Epithelial cell of prostate (primary cell): ENCODE data around the gene XXYLT1.

Experiments
- DNase-seq: peaks from one replicate; pipeline ENCODE4 v3.0.0-alpha.2; 2011; ENCODE audit warnings: low read depth, low spot score
- H3K27ac ChIP-seq: fragments of 450-650 bp; 2 replicates; pipeline ENCODE4 v1.5.1; 2017; ENCODE audit warnings: mild to moderate bottlenecking

XXYLT1 gene

DNA sequence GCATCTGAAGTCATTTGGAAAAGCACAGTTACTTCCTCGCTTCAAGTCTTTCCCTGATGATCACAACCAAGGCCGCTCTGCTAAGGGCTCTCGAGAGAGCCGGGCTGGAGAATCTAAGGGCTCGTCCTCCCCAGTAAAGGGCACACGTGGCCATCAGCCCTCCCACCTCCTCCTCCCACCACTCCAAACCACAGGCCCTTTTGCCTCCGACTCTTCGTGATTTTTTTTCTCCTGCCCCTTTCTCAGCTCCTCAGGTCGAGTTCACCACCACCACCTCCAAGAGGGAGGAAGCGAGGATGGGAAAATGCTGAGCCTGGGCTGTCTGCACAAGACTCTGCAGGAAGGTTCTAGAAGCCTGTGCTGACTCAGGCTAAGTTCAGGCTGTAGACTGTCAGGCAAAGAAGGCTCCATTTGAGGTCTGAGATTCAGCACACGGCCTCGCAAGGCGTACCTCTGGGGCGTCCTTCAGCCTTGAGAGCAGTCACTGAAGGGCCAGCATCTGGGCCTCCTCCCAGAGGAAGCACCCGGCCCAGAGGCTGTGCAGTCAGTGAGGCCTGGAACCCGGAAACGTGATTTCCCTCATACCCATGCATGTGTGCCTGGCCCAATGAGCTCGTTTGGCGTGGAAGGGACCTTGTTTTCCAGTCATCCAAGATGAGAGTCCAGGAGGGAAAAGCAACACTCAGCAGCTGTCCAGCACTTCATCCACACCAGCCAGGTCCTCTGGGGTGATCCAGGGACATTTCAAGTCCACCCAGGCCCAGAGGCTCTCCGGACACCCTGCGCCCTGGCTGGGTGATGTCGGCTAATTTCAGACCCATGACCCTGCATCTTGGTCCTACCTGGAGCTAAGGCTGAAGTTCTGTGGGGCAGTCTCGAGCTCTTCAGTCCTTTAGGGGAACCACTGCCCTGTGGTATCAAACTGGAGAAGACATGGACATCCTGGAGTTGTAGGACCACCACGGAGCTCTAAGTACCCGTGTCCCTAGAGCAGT lies 196.8 kb downstream of the XXYLT1 start:
- no peak for DNase-seq
- H3K27ac ChIP-seq, result no peak overlapping the region

DNA sequence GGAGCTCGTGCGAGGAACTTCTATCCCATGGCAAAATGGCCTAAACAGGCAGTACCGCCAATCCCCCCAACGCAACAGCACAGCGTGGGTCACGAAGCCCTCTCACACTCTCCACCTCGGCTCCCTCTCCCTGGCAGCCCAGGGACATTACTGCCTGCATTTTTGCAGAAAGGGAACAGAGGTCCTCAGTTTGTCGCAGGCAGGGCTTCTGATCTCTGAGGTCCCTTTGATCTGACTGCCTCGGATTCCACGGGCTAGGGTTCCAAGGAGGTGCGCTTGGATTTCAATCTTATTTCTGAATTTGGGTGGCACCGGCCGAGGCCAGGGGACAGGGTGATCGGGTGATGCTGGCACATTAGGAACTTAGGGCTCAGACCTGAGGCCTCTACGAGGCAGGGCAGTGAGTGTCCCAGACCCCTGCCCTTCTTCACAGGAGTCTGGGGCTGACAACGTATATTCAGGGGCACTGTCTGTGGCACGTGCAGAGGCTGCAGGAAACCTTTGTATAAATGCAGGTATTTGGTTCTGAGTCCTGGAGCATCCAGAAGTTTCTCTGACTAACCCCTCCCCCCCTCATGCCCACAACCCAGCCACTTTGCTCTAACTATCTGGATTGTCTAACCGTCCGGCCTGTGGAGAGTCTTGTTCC lies 197.9 kb downstream of the XXYLT1 start:
- no peak for DNase-seq
- H3K27ac ChIP-seq, result no peak overlapping the region

DNA sequence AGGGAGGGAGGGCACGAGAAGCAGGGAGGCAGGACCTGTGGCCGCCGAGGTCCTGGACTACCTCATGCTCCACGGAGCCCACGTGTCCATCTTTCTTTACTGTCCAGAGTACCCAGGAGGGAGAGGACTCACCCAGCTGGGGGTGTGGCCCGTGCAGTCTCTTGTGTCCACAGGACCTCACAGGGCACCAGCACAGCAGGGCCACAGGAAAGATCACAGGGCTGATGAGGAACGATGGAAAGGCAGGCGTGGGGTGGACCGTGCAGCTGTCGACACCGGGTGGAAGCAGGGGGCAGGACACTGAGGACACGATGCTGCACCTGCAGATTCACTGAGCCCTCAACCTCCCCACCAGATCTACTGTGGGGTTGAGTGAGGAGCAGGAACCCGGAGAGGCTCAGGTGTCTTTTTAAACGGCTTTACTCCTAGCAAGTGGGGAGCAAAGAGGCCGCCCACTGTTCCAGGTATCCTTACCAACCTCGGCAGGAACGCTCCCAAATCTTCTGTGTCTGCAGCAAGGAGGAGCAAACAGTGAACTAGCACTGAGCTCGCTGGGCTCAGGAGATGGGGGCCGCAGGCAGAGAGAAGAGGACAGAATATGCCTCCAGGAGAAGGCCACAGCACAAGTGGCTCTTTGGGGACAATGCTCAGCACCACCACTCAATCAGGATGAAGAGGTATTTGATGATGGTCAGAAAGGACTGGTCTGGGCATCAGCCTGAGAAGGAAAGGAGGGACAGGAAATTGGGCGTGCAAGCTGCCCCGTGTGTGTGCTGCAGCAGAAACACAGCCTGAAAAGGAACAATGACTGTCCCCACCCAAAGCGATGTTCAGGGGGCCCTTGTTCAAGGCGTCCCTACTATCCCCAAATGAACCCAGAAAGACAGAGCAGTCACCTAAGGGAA lies 198.8 kb downstream of the XXYLT1 start:
- no peak for DNase-seq
- no peak overlapping the region for H3K27ac ChIP-seq

GRCh38 chr3:195071011-195071728 lies 199.8 kb downstream of the XXYLT1 start:
- no peak for DNase-seq
- no peak overlapping the region for H3K27ac ChIP-seq

DNA sequence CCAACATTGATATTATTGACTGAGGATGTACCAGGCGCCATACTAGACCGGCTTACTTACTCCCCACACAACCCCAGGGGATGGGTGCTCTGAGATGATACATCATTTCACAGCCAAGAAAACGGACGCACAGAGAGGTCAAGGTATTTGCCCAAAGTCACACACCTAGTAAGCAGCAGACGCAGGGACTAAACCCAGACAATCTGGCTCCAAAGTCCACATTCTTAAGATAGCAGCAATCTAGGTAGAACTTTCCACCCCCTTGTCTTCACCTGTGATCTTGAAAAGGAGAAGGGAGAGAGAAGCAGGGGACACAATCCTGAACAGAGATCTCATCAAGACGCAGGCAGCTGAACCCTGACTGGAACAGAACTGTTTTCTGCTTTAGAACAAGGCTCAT lies 200.6 kb downstream of the XXYLT1 start:
- DNase-seq, result no peak
- H3K27ac ChIP-seq, result no peak overlapping the region

DNA sequence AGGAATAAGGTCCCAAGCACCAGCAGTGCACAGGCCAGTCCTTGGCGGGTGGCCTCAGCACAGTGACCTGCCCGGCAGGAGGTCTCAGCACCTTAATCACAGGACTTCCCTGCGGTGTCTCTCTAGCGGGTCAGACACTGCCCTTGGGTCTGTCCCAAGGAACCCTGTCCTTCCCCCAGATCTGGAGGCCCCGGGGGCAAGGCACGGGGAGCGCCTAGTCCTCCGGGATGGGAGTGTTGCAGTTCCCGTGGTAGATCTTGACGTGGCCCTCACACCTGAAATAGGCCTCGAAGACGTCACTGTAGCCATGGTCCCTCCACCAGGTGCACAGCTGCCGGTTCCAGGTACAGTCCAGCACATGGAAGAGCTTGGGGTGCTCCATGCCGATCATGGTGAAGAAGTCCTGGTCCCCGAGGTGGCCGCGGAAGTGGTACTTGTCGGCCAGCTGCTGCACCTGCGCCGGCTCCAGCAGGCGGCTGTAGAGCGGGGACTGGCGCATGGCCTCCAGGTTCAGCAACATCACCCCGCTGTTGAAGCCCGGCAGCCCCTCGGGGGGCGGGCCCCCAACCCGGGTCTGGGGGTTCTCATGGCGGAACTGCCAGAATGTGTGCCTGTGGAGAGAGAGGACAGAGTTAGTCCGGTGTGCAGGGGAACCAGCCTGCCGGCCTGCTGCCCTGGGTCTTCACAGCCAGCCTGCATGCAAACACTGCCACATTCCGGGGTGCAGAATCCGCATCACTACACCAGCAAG lies 201.3 kb downstream of the XXYLT1 start:
- no peak for DNase-seq
- H3K27ac ChIP-seq, result no peak overlapping the region

GRCh38 chr3:195068084-195069080 lies 202.6 kb downstream of the XXYLT1 start:
- peak; percentile 10 for DNase-seq

GRCh38 chr3:195066441-195066841 lies 204.5 kb downstream of the XXYLT1 start:
- DNase-seq, result no peak
- no peak overlapping the region for H3K27ac ChIP-seq

More at GRCh38 chr3:195068084-195069080, 202.6 kb downstream of the XXYLT1 start:
- H3K27ac ChIP-seq, result no peak overlapping the region

GRCh38 chr3:195065864-195066185 lies 205.1 kb downstream of the XXYLT1 start:
- H3K27ac ChIP-seq, result no peak overlapping the region
- DNase-seq, result no peak

DNA sequence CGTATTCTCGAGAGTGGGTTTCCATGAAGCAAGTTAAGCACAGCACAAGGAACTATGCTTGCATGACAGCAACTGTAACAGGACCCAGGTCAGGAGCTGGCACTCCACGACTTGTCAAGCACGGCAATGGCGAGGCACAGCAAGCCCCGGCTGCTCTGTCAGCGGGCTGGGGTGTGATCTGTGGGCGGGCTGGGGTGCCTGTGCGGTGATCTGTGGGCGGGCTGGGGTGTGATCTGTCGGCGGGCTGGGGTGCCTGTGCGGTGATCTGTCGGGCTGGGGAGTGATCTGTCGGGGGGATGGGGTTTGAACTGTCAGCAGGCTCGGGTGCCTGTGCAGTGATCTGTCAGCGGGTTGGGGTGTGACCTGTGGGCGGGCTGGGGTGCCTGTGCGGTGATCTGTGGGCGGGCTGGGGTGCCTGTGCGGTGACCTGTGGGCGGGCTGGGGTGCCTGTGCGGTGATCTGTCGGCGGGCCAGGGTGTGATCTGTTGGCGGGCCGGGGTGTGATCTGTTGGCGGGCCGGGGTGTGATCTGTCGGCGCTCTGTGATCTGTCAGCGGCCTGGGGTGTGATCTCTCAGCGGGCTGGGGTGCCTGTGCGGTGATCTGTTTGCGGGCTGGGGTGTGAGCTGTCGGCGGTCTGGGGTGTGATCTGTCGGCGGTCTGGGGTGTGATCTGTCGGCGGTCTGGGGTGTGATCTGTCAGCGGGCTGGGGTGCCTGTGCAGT lies 205.7 kb downstream of the XXYLT1 start:
- no peak for DNase-seq
- no peak overlapping the region for H3K27ac ChIP-seq

GRCh38 chr3:195064300-195064931 lies 206.5 kb downstream of the XXYLT1 start:
- DNase-seq, result no peak
- no peak overlapping the region for H3K27ac ChIP-seq

GRCh38 chr3:195063581-195064193 lies 207.3 kb downstream of the XXYLT1 start:
- H3K27ac ChIP-seq, result no peak overlapping the region
- no peak for DNase-seq

DNA sequence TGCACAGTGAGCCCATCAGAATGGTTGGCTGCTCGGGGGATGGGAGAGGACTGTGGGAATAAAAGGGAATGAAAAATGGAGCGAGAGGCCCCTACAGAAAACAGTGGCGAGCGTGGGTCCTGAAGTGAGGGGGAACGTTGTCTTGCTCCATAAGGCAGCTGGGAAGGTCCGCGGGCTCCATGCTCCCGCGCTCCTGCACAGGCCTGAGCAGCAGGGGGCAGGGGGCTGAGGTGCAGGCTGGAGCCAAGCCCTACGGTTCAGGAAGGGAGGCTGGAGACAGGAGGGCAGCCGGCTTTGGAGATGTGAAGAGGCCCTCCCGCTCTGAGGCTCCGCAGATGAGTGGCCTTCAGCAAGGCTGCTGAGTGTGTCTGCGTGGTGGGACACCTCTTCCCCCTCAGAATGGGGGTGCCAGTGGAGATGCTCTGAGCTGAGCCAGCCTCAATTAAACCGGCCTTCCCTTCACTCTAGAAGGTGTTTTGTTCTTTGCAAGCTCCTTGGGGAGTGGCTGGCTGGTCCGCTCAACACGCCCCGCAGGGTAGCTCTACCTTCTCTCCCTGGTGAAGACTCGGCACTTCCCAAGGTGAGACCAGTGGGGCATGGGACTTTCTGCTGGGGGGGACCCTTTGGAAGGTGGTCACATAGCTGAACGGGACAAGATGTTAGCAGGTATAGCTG lies 208.0 kb downstream of the XXYLT1 start:
- H3K27ac ChIP-seq, result no peak overlapping the region
- no peak for DNase-seq

GRCh38 chr3:195061756-195062655 lies 209.0 kb downstream of the XXYLT1 start:
- no peak overlapping the region for H3K27ac ChIP-seq
- no peak for DNase-seq
